HL-60 (cell line): ENCODE results near the gene PERP.
"Not testable (repeated sequence)": the region's sequence is repeated elsewhere in the genome, so short reads cannot be mapped to it uniquely, and the experiment has no call there.

Experiments
- DNase-seq, 2 experiments: peaks; one replicate each; pipeline ENCODE4 v3.0.0-alpha.2; 2010 to 2020; ENCODE audit warnings: low read depth in 1 of 2, low spot score in 1 of 2
- H3K27ac ChIP-seq: fragments of 250-450 bp; sonication (Bioruptor Pico); replicated peaks from 2 replicates; pipeline ENCODE4 v1.5.1; 2020; ENCODE audit warnings: mild to moderate bottlenecking, moderate library complexity
- H3K27me3 ChIP-seq: fragments of 250-450 bp; sonication (Bioruptor Pico); 2 replicates; pipeline ENCODE4 v1.5.1; 2021; ENCODE audit warnings: mild to moderate bottlenecking, moderate library complexity; ENCODE audit not compliant: insufficient read depth, poor library complexity, severe bottlenecking
- H3K4me3 ChIP-seq: replicated peaks from 2 replicates; pipeline ENCODE4 v1.5.1; 2011; ENCODE audit warnings: mild to moderate bottlenecking, control low read depth, low read length; ENCODE audit not compliant: insufficient read depth
- GABPA ChIP-seq: IDR thresholded peaks from 2 replicates; pipeline ENCODE4 v1.6.1; 2012; ENCODE audit warnings: low read depth
- POLR2AphosphoS5 ChIP-seq: IDR thresholded peaks from 2 replicates; pipeline ENCODE4 v1.6.1; 2012; ENCODE audit warnings: low read depth
- REST ChIP-seq: IDR thresholded peaks from 2 replicates; pipeline ENCODE4 v1.6.1; 2012; ENCODE audit warnings: low read depth; ENCODE audit not compliant: insufficient replicate concordance
- SPI1 ChIP-seq: IDR thresholded peaks from 2 replicates; pipeline ENCODE4 v1.6.1; 2012; ENCODE audit warnings: low read depth, mild to moderate bottlenecking, borderline replicate concordance
- TF ChIP-seq, protein P1 (sequence below): IDR thresholded peaks from one replicate; pipeline ENCODE4 v1.5.1; 2011; ENCODE audit warnings: low read length, control low read depth, inconsistent platforms; ENCODE audit not compliant: insufficient read depth

The PERP gene

DNA sequence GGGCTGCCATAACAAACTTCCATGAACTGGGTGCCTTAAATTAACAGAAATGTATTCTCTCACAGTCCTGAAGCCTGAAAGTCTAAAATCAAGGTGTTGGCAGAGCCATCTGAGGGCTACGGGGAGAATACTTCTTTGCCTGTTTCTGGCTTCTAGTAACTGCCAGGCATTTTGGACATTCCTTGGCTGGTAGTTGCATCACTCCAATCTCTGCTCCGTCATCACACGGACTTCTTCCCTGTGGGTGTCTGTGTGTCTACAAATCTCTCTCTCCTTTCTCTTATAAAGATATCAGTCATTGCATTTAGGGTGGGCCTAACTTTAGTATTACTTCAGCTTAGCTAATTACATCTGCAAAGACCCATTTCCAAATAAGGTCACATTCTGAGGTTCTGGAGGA is 20.9 kb upstream of the PERP start:
- TF ChIP-seq SPI1 (no peak), REST (no peak), POLR2AphosphoS5 (no peak), GABPA (no peak)
- TF ChIP-seq, protein P1, sequence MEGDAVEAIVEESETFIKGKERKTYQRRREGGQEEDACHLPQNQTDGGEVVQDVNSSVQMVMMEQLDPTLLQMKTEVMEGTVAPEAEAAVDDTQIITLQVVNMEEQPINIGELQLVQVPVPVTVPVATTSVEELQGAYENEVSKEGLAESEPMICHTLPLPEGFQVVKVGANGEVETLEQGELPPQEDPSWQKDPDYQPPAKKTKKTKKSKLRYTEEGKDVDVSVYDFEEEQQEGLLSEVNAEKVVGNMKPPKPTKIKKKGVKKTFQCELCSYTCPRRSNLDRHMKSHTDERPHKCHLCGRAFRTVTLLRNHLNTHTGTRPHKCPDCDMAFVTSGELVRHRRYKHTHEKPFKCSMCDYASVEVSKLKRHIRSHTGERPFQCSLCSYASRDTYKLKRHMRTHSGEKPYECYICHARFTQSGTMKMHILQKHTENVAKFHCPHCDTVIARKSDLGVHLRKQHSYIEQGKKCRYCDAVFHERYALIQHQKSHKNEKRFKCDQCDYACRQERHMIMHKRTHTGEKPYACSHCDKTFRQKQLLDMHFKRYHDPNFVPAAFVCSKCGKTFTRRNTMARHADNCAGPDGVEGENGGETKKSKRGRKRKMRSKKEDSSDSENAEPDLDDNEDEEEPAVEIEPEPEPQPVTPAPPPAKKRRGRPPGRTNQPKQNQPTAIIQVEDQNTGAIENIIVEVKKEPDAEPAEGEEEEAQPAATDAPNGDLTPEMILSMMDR = no peak
- no peak for DNase-seq
- H3K4me3 ChIP-seq = no peak overlapping the region

GRCh38 chr6:138124096-138124495 is 16.9 kb upstream of the PERP start:
- Histone ChIP-seq H3K27me3 (no peaks in the 10 kb centered on the region), H3K27ac (no peak overlapping the region), H3K4me3 (no peak overlapping the region)
- TF ChIP-seq SPI1 (no peak), POLR2AphosphoS5 (no peak), GABPA (no peak), REST (no peak)
- TF ChIP-seq, protein P1 = no peak
- no peak for DNase-seq

More for the DNA sequence above, 20.9 kb upstream of the PERP start:
- Histone ChIP-seq H3K27me3 (no peaks in the 10 kb centered on the region), H3K27ac (no peak overlapping the region)

DNA sequence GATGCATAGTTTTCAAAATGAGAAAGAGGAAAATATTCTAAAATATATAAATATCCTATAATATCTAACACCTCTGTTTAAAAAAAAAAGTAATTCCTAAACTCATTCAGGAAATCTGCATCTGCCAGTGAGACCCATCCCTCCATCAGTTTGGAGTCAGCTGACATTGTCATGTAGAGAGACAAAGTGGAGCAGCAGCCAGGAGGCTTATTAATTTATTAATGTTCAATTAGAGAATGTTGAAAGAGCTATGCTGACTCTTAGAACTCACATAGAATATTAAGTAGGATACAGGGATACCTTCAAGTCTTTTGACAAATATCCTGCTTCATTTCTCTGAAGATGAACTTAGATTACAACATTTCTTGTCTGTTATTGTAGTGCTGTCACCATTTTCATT is 12.8 kb upstream of the PERP start:
- H3K4me3 ChIP-seq = no peak overlapping the region
- DNase-seq = no peak
- no peak overlapping the region for H3K27ac ChIP-seq
- TF ChIP-seq GABPA (no peak), REST (no peak), SPI1 (no peak), POLR2AphosphoS5 (no peak)
- TF ChIP-seq, protein P1 = no peak
- no peaks in the 10 kb centered on the region for H3K27me3 ChIP-seq

GRCh38 chr6:138119229-138119628 is 12.0 kb upstream of the PERP start:
- not testable (repeated sequence) for DNase-seq, H3K27me3 ChIP-seq, H3K4me3 ChIP-seq, H3K27ac ChIP-seq
